Glomerular endothelial cell (primary cell): ENCODE measurements around the gene ACR. TPM values are rescaled to one million over a fixed set of nuclear protein-coding genes. Genes with fewer than 3 reads are reported as not detected.

Experiments used
- DNase-seq: peaks from one replicate; pipeline ENCODE4 v3.0.0-alpha.2; 2011; ENCODE audit warnings: low read depth, low spot score; ENCODE audit errors: extremely low read depth
- total RNA-seq: library from RNA; depleted of rRNA; stranded (reverse); fragments of >200 nt; gene quantifications from 2 replicates; pipeline ENCODE4 v1.2.3, GENCODE V29; 2015

The ACR gene
- total RNA-seq, 1 donor from 2014 or later, result 0.76 TPM

- DNase-seq, result no peak
Observed at GRCh38 chr22:50702821-50703725, 34.9 kb upstream of the ACR start.

GRCh38 chr22:50703726-50704509 is 34.1 kb upstream of the ACR start:
- no peak for DNase-seq

- no peak for DNase-seq
Observed at GRCh38 chr22:50704510-50705218, 33.3 kb upstream of the ACR start.

- no peak for DNase-seq
Observed at GRCh38 chr22:50705219-50705691, 32.7 kb upstream of the ACR start.

- DNase-seq, result no peak
Observed at GRCh38 chr22:50705851-50706351, 32.1 kb upstream of the ACR start.

- DNase-seq, result no peak
Observed at GRCh38 chr22:50706481-50707125, 31.4 kb upstream of the ACR start.

GRCh38 chr22:50708474-50708873 is 29.5 kb upstream of the ACR start:
- DNase-seq, result no peak

GRCh38 chr22:50708996-50709395 is 29.0 kb upstream of the ACR start:
- no peak for DNase-seq

- DNase-seq, result no peak
Observed at GRCh38 chr22:50710221-50710620, 27.8 kb upstream of the ACR start.

- no peak for DNase-seq
Observed at GRCh38 chr22:50710886-50711285, 27.1 kb upstream of the ACR start.

- no peak for DNase-seq
Observed at GRCh38 chr22:50711446-50712340, 26.3 kb upstream of the ACR start.

GRCh38 chr22:50712341-50713007 is 25.5 kb upstream of the ACR start:
- DNase-seq, result no peak

- no peak for DNase-seq
Observed at GRCh38 chr22:50713008-50713385, 25.0 kb upstream of the ACR start.

GRCh38 chr22:50713571-50714056 is 24.4 kb upstream of the ACR start:
- no peak for DNase-seq

- DNase-seq, result no peak
Observed at GRCh38 chr22:50714150-50714549, 23.9 kb upstream of the ACR start.

GRCh38 chr22:50714631-50715179 is 23.3 kb upstream of the ACR start:
- DNase-seq, result no peak

GRCh38 chr22:50715250-50715649 is 22.8 kb upstream of the ACR start:
- no peak for DNase-seq

- DNase-seq, result no peak
Observed at GRCh38 chr22:50715776-50716175, 22.2 kb upstream of the ACR start.
